Hindlimb muscle (tissue), 1 donor: ENCODE data around the gene ZNF550. TPM values are rescaled to one million over a fixed set of nuclear protein-coding genes. Genes with fewer than 3 reads are reported as not detected.
"Not testable (repeated sequence)": the region's sequence is repeated elsewhere in the genome, so short reads cannot be mapped to it uniquely, and the experiment has no call there.

Experiments used
- DNase-seq: peaks from one replicate; pipeline ENCODE4 v3.0.0-alpha.2; 2013
- polyA plus RNA-seq: library from polyadenylated mRNA; unstranded; fragments of 120-200 nt; gene quantifications from one replicate; pipeline ENCODE4 v1.2.1, GENCODE V29; 2013; ENCODE audit not compliant: insufficient read length

Gene ZNF550
- polyA plus RNA-seq, 1 donor = 12.8 TPM

DNA sequence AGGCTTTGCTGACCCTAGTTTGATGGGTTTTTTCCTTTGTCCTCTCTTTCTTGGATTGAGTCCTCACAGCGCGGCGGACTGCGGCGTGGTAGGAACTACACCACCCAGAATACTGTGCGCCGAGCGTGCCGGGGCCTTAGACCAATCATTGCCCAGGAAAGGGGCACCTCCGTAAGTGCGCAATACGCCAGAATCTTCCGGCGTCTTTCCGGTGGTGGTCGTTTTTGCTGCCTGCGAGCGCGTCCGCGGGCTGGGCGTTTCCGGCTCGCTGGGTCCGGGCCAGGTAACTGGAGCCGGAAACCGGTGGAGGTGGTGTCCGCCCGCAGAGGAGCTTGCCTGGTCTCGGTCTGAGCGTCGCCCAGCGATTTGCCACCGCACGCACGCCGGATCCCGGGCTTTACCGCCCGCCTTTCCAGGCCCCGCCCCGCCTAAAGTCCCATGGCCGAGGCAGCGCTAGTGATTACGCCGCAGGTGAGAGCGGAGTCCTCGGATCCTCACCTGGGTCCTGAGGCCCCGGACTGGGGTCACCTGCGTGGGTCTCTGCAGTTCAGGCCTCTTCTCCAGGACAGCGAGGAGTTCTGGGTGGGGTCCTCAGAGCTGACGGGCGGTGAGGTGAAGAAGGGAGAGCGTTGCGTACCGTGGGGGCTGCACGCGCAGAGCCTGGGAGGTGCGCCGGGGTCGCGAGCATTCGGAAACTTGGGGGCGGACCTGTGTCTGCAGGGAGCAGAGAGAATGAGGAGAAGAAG lies 32.4 kb downstream of the ZNF550 start, which contains the start of gene ZNF549:
TSS of gene ZNF549 (plus strand) at position 221 of the 746 bp plus-strand sequence. CDS start at position 439, 218 bp downstream.
- DNase-seq = peak; percentile 90

DNA sequence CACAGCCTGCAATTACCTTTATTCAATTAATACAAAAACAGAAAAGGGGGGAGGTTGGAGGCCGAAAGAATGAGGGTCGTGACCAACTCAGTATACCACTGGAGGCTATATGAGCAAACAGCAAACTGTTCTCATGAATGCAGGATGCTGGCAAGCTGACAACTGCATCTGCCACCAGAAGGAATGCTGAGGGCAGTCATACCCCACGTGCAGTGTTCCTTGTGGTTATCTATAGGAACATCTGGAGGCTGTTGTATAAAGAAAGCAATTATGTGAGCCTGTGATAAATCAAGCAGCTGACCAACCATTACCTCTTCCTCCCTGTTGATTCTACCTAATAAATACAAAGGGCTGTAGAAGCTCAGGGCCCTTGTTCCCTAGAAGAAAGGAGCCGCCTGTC lies 41.6 kb downstream of the ZNF550 start:
- not testable (repeated sequence) for DNase-seq

GRCh38 chr19:57515255-57515654 lies 44.4 kb downstream of the ZNF550 start:
- no peak for DNase-seq

DNA sequence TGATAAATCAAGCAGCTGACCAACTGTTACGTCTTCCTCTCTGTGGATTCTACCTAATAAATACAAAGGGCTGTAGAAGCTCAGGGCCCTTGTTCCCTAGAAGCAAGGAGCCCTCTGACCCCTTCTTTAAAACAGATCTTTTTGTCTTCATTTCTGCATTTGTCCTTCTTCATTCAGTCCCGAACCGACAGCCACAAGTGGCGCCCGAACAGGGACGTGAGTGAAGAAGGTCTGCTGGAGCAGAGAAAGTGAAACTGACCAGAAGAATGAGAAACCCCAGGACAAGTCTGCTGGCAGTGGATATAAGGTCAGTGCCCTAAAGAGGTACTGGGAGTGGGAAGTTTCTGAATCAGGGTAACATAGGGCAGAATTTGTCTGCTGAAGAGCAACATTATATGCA lies 46.8 kb downstream of the ZNF550 start:
- no peak for DNase-seq

- no peak for DNase-seq
Measured at GRCh38 chr19:57511484-57511883, 48.2 kb downstream of the ZNF550 start.

DNA sequence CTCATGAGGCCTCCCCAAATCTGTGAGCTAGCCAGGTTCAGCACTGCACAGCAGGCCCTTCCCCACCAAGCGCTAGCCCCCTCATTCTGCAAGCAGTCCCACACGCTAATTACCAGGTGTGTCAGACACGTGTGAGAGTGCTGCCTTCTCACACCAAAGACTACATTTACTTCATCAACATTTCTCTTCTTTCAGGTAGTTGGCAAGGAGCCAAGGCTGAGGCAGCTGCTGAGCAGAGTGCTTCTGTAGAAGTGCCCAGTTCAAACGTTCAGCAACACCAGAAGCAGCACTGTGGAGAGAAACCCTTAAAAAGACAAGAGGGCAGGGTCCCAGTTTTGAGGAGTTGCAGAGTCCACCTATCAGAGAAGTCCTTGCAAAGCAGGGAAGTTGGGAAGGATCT lies 53.5 kb downstream of the ZNF550 start:
- DNase-seq = no peak

DNA sequence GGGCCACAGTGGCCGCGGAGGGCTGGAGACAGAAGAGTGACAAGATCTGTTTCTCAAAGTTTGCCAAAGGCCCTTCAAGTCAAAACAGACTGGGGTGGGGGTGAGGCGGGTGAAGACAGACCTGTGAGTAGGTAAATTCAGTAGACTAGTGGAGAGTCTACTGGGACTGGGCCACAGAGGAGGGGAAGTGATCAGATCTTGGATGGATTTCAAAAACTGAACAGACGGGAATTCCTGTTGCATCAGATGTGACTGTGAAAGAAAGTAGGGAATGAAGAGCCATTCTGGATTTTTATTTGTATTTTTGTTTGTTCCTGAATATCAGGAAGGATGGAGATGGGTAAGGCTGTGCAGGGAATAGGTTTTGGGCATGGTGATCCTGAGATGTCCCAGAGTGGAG lies 59.3 kb downstream of the ZNF550 start:
- DNase-seq = not testable (repeated sequence)

- DNase-seq = peak; percentile 96
Measured at GRCh38 chr19:57499680-57500395, 59.8 kb downstream of the ZNF550 start, which contains the start of gene ZNF773. Gene ZNF773, plus strand, starts transcription at chr19:57499938. Its CDS starts 143 bp downstream, at chr19:57500081.

- DNase-seq = not testable (repeated sequence)
Measured at GRCh38 chr19:57499332-57499679, 60.4 kb downstream of the ZNF550 start.

- not testable (repeated sequence) for DNase-seq
Measured at GRCh38 chr19:57488299-57488644, 71.4 kb downstream of the ZNF550 start.

DNA sequence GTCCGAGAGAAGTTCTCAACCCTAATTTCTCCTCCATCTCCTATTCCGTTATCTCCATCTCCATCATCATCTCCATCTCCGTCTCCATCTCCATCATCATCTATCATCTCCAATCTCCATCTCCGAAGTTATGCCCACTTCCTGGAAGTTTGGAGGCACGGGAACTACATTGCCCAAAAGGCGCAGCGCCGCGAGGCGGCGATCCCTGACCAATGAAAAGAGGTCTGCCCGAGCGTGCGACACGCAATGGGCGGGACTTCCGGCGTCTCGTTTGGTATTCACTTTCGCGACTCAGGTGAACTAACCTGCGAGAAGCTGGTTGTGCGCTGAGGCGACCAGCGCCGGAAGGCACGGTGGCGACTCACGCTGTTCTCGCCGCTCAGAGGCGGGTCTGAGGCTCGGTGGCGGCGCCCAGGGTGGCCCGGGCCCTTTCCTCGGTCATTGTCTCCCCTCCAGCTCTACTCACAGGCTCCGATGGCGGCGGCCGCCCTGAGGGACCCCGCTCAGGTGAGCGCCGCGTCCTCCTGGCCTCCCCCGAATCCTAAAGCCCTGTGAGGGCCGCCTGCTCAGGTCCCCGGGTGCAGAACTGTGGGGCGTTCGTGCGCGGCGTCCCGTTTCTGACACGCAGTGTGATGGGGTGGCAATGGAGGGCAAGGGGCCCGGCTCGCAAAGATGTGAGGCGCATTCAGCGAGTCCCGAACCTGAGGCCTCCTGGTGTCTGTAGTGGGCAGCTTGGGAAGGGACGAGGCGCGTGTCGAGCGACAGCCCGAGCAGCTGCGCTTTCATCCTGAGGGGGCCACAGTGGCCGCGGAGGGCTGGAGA lies 72.0 kb downstream of the ZNF550 start, which contains the start of gene ZNF419:
TSS of gene ZNF419 (plus strand) at position 274 of the 822 bp plus-strand sequence. CDS start at position 475, 201 bp downstream.
- peak; percentile 93 for DNase-seq

Other genes starting within 250 kb of the ZNF550 start
- gene ZNF543, start 239.4 kb downstream of the ZNF550 start, polyA plus RNA-seq = 7.4 TPM
- gene ZNF304, start 208.6 kb downstream of the ZNF550 start, polyA plus RNA-seq = 9.5 TPM
- 12.1 TPM for gene TRAPPC2B, start 196.3 kb downstream of the ZNF550 start, polyA plus RNA-seq
- 2.6 TPM for gene ZNF547, start 196.3 kb downstream of the ZNF550 start, polyA plus RNA-seq
- 15.6 TPM for gene ZNF548, start 170.0 kb downstream of the ZNF550 start, polyA plus RNA-seq
- 7.3 TPM for gene ZNF17, start 148.7 kb downstream of the ZNF550 start, polyA plus RNA-seq
- gene ZNF749, start 124.5 kb downstream of the ZNF550 start, polyA plus RNA-seq = 6.6 TPM
- gene VN1R1, start 102.7 kb downstream of the ZNF550 start, polyA plus RNA-seq = 2.2 TPM
- 9.9 TPM for gene ZNF772, start 82.3 kb downstream of the ZNF550 start, polyA plus RNA-seq
- gene ZNF419, start 72.1 kb downstream of the ZNF550 start, polyA plus RNA-seq = 8.2 TPM
- gene ZNF773, start 59.9 kb downstream of the ZNF550 start, polyA plus RNA-seq = 6.8 TPM
- 7.2 TPM for gene ZNF549, start 32.5 kb downstream of the ZNF550 start, polyA plus RNA-seq
- gene ZNF416, start 19.0 kb upstream of the ZNF550 start, polyA plus RNA-seq = 5.2 TPM
- 4.6 TPM for gene ZIK1, start 24.3 kb upstream of the ZNF550 start, polyA plus RNA-seq
- 3.3 TPM for gene ZNF530, start 40.0 kb upstream of the ZNF550 start, polyA plus RNA-seq
- 11.5 TPM for gene ZNF134, start 54.4 kb upstream of the ZNF550 start, polyA plus RNA-seq
- 16.3 TPM for gene ZNF211, start 73.3 kb upstream of the ZNF550 start, polyA plus RNA-seq
- gene ZSCAN4, start 109.1 kb upstream of the ZNF550 start, polyA plus RNA-seq = not detected
- gene ZNF551, start 122.1 kb upstream of the ZNF550 start, polyA plus RNA-seq = 5.5 TPM
- 8.3 TPM for gene ZNF154, start 149.3 kb upstream of the ZNF550 start, polyA plus RNA-seq
- gene ZNF671, start 167.8 kb upstream of the ZNF550 start, polyA plus RNA-seq = 6.7 TPM
- 13.7 TPM for gene ZNF776, start 187.0 kb upstream of the ZNF550 start, polyA plus RNA-seq
- gene ZNF586, start 209.8 kb upstream of the ZNF550 start, polyA plus RNA-seq = 13.6 TPM